ENCODE results near the gene GTPBP1.
A peak's percentile ranks its signal among the peaks of the same experiment; 100 is the strongest.

Gene GTPBP1

GRCh38 chr22:38740754-38741153 is 35.0 kb downstream of the GTPBP1 start:
- Mint-ChIP-seq H3K4me3 (no peak overlapping the region), H3K27ac (ENCODE audit: low read depth) (no peak overlapping the region), H3K4me1 (peaks cover 27% of the 10 kb centered on the region), H3K9me3 (no peaks in the 10 kb centered on the region), H3K36me3 (ENCODE audit: insufficient read depth) (peaks cover 86% of the 10 kb centered on the region), H3K27me3 (no peaks in the 10 kb centered on the region)
- DNase-seq (ENCODE audit: low spot score in 2 of 2) = no peak
- no peak for ATAC-seq (replicated peaks; ENCODE audit: extremely low read depth, poor library complexity, severe bottlenecking)

DNA sequence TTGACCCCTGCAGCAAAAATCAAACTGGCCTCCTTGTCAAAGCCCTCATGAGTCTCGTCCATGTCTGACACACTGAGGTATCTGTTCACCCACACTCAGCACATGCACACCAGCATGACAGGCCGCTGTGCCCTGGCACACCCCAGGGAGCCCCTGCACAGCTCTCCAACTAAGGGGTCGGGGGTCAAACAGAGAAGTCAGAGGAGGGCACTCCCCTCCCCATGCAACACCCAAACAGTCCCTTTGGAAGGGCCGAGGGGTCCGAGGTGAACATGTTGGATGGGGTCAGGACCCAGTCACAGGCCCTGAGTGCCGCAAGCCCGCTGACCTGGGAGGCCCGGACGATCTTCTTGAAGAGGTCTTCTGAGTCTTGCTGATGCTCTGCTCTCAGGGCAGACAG is 35.4 kb downstream of the GTPBP1 start:
- Mint-ChIP-seq H3K36me3 (ENCODE audit: insufficient read depth) (peaks cover 89% of the 10 kb centered on the region), H3K4me1 (peaks cover 24% of the 10 kb centered on the region), H3K27ac (ENCODE audit: low read depth) (peak overlapping the region; percentile 79), H3K9me3 (no peaks in the 10 kb centered on the region), H3K27me3 (no peaks in the 10 kb centered on the region), H3K4me3 (no peak overlapping the region)
- DNase-seq (ENCODE audit: low spot score in 2 of 2) (no peak), ATAC-seq (replicated peaks; ENCODE audit: extremely low read depth, poor library complexity, severe bottlenecking) (no peak)

DNA sequence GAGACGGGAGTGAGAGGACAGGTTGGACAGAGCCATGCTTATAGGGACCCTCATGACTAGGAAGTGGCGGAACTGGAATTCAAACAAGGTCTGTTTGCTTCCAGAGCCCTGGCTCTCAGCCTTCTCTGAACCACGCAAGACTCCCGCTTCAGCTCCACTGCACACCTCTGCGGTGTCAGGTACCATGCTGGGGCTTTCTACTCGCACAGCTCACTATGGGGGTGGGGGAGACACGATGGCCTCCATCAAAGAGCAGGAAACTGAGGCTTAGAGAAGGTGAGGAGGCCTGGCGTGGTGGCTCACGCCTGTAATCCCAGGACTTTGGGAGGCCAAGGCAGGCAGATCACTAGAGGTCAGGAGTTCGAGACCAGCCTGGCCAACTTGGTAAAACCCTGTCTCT is 35.8 kb downstream of the GTPBP1 start:
- Mint-ChIP-seq H3K4me1 (peaks cover 20% of the 10 kb centered on the region), H3K4me3 (no peak overlapping the region), H3K36me3 (ENCODE audit: insufficient read depth) (peaks cover 90% of the 10 kb centered on the region), H3K9me3 (no peaks in the 10 kb centered on the region), H3K27me3 (no peaks in the 10 kb centered on the region), H3K27ac (ENCODE audit: low read depth) (peak overlapping the region; percentile 79)
- DNase-seq (ENCODE audit: low spot score in 2 of 2) (no peak), ATAC-seq (replicated peaks; ENCODE audit: extremely low read depth, poor library complexity, severe bottlenecking) (no peak)

DNA sequence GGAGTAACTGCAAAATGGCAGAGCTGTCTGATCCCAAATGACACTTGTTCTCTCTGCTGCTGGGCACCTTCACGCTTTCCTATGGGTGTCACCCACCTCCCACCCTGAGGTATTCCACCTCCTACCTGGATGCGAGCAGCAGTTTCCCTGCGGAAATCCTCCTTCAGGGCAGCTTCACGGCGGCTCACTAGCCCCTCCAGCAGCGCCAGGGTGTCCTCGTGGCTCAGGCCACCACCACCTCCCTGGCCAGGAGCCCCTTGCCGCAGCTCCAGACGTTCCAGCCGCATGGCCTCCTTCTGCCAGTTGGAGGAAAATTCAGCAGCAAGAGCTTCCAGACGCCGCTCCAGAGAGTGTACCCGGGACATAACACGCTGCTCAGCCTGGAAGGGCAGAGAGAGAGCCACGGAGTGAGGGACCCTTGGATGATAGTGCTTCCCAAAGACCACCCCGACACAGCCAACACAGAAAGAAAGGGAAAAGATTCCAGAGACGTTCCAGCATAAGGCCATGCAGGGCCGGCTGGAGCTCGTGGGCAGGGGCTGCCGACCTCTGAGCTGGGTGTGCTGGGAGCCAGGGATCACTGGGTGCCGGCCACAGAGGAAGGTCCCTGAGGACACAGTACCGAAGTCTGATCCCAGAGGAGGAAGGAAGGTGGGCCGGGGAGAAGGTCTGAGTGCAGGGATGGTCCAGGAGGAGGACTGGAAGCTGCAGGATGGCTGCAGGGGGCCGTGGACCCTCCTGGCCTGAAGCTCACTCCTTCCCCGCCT is 36.6 kb downstream of the GTPBP1 start:
- ATAC-seq (replicated peaks; ENCODE audit: extremely low read depth, poor library complexity, severe bottlenecking) (no peak), DNase-seq (ENCODE audit: low spot score in 2 of 2) (no peak)
- no peaks in the 10 kb centered on the region for H3K9me3 Mint-ChIP-seq
- no peaks in the 10 kb centered on the region for H3K27me3 Mint-ChIP-seq
- no peak overlapping the region for H3K4me3 Mint-ChIP-seq
- peaks cover 89% of the 10 kb centered on the region for H3K36me3 Mint-ChIP-seq (ENCODE audit: insufficient read depth)
- H3K4me1 Mint-ChIP-seq = peaks cover 12% of the 10 kb centered on the region
- H3K27ac Mint-ChIP-seq (ENCODE audit: low read depth) = peak overlapping the region; percentile 79

- no peak overlapping the region for H3K27ac Mint-ChIP-seq (ENCODE audit: low read depth)
Measured at GRCh38 chr22:38744981-38745380, 39.2 kb downstream of the GTPBP1 start.

GRCh38 chr22:38745676-38746460 is 40.1 kb downstream of the GTPBP1 start:
- no peak for ATAC-seq (replicated peaks; ENCODE audit: extremely low read depth, poor library complexity, severe bottlenecking)
- Mint-ChIP-seq H3K27ac (ENCODE audit: low read depth) (no peak overlapping the region), H3K36me3 (ENCODE audit: insufficient read depth) (peaks cover 97% of the 10 kb centered on the region), H3K9me3 (no peaks in the 10 kb centered on the region), H3K4me3 (no peak overlapping the region), H3K27me3 (no peaks in the 10 kb centered on the region), H3K4me1 (peaks cover 18% of the 10 kb centered on the region)
- no peak for DNase-seq (ENCODE audit: low spot score in 2 of 2)

More at GRCh38 chr22:38744981-38745380, 39.2 kb downstream of the GTPBP1 start:
- ATAC-seq (replicated peaks; ENCODE audit: extremely low read depth, poor library complexity, severe bottlenecking) (no peak), DNase-seq (ENCODE audit: low spot score in 2 of 2) (no peak)
- Mint-ChIP-seq H3K36me3 (ENCODE audit: insufficient read depth) (peaks cover 92% of the 10 kb centered on the region), H3K27me3 (no peaks in the 10 kb centered on the region), H3K9me3 (no peaks in the 10 kb centered on the region), H3K4me1 (peaks cover 11% of the 10 kb centered on the region), H3K4me3 (no peak overlapping the region)

- Mint-ChIP-seq H3K4me1 (peaks cover 45% of the 10 kb centered on the region), H3K4me3 (peak overlapping the region; percentile 37), H3K27me3 (no peaks in the 10 kb centered on the region), H3K9me3 (no peaks in the 10 kb centered on the region), H3K27ac (ENCODE audit: low read depth) (peak overlapping the region; percentile 93), H3K36me3 (ENCODE audit: insufficient read depth) (peaks cover 96% of the 10 kb centered on the region)
- ATAC-seq (replicated peaks; ENCODE audit: extremely low read depth, poor library complexity, severe bottlenecking) = no peak
- no peak for DNase-seq (ENCODE audit: low spot score in 2 of 2)
Measured at GRCh38 chr22:38748487-38749136, 42.9 kb downstream of the GTPBP1 start.

GRCh38 chr22:38750104-38750503 is 44.4 kb downstream of the GTPBP1 start:
- Mint-ChIP-seq H3K27ac (ENCODE audit: low read depth) (peak overlapping the region; percentile 93), H3K9me3 (no peaks in the 10 kb centered on the region), H3K4me1 (peaks cover 53% of the 10 kb centered on the region), H3K4me3 (peak overlapping the region; percentile 98), H3K27me3 (no peaks in the 10 kb centered on the region), H3K36me3 (ENCODE audit: insufficient read depth) (peaks cover 92% of the 10 kb centered on the region)
- DNase-seq (ENCODE audit: low spot score in 2 of 2) = no peak
- no peak for ATAC-seq (replicated peaks; ENCODE audit: extremely low read depth, poor library complexity, severe bottlenecking)

- DNase-seq (ENCODE audit: low spot score in 2 of 2) (no peak), ATAC-seq (replicated peaks; ENCODE audit: extremely low read depth, poor library complexity, severe bottlenecking) (no peak)
- Mint-ChIP-seq H3K4me1 (peaks cover 56% of the 10 kb centered on the region), H3K27me3 (no peaks in the 10 kb centered on the region), H3K27ac (ENCODE audit: low read depth) (peak overlapping the region; percentile 93), H3K4me3 (peak overlapping the region; percentile 98), H3K36me3 (ENCODE audit: insufficient read depth) (peaks cover 89% of the 10 kb centered on the region), H3K9me3 (no peaks in the 10 kb centered on the region)
Measured at GRCh38 chr22:38750638-38751037, 44.9 kb downstream of the GTPBP1 start.

GRCh38 chr22:38751066-38751421 is 45.3 kb downstream of the GTPBP1 start:
- no peak for DNase-seq (ENCODE audit: low spot score in 2 of 2)
- ATAC-seq (replicated peaks; ENCODE audit: extremely low read depth, poor library complexity, severe bottlenecking) = no peak
- Mint-ChIP-seq H3K4me1 (peaks cover 56% of the 10 kb centered on the region), H3K27ac (ENCODE audit: low read depth) (peak overlapping the region; percentile 93), H3K36me3 (ENCODE audit: insufficient read depth) (peaks cover 87% of the 10 kb centered on the region), H3K4me3 (peak overlapping the region; percentile 98), H3K9me3 (no peaks in the 10 kb centered on the region), H3K27me3 (no peaks in the 10 kb centered on the region)

DNA sequence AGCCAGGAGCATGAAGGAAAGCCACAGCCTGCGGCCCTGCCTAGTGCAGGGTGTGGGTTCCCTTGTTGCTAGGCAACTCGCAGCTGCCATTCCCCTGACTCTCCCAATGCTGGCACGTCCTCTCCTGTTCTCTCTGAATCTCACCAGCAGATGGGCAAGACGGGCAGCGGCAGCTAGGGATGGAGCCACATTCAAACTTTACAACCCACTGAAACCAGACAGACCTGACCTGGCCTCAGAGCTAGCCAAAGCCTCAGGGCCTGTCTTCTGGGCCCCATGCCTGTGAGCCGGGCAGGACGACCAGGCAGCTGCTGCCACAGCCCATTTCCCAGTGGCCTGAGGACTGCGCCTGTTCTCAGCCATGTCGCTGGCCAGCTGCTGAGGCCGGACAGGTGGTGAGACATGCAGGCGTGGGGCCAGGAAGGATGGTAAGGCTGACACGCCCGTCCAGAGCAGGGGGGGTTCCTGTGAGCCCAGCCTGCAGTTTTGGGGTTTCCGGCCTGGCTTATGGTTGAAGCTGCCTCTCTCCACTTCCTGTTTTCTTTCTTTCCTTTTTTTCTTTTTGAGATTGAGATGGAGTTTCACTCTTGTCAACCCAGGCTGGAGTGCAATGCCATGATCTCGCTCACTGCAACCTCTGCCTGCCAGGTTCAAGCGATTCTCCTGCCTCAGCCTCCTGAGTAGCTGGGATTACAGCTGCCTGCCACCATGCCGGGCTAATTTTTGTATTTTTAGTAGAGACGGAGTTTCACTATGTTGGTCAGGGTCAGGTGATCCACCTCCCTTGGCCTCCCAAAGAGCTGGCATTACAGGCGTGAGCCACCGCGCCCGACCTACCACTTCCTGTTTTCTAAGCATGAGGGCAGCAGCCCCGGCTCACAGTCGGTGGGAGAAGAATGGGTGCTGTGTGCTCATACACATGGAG is 45.9 kb downstream of the GTPBP1 start:
- peak overlapping the region; percentile 98 for H3K4me3 Mint-ChIP-seq

More for the DNA sequence above, 45.9 kb downstream of the GTPBP1 start:
- ATAC-seq (replicated peaks; ENCODE audit: extremely low read depth, poor library complexity, severe bottlenecking) (peak; percentile 61), DNase-seq (ENCODE audit: low spot score in 2 of 2) (peak; percentile 53 to 76)
- no peaks in the 10 kb centered on the region for H3K9me3 Mint-ChIP-seq
- peaks cover 58% of the 10 kb centered on the region for H3K4me1 Mint-ChIP-seq
- H3K27ac Mint-ChIP-seq (ENCODE audit: low read depth) = peak overlapping the region; percentile 93
- H3K27me3 Mint-ChIP-seq = no peaks in the 10 kb centered on the region
- H3K36me3 Mint-ChIP-seq (ENCODE audit: insufficient read depth) = peaks cover 85% of the 10 kb centered on the region
